GM23248 (cell line): Measurements from ENCODE around the gene TMEM116. TPM values are rescaled to one million over a fixed set of nuclear protein-coding genes. Genes with fewer than 3 reads are reported as not detected.
"Not testable (repeated sequence)": the region's sequence is repeated elsewhere in the genome, so short reads cannot be mapped to it uniquely, and the experiment has no call there.

ENCODE experiments used
- DNase-seq: peaks from one replicate; pipeline ENCODE4 v3.0.0-alpha.2; 2015
- H2AFZ ChIP-seq: fragments of 200-600 bp; sonication (generic); 2 replicates; pipeline ENCODE4 v1.6.1; 2016; ENCODE audit warnings: antibody characterized with exemption
- H3F3A ChIP-seq: fragments of 200-600 bp; sonication (generic); 2 replicates; pipeline ENCODE4 v1.6.1; 2016; ENCODE audit warnings: mild to moderate bottlenecking, antibody characterized with exemption, mixed run types; ENCODE audit not compliant: insufficient read depth
- H3K27ac ChIP-seq: fragments of 200-600 bp; sonication (generic); 2 replicates; pipeline ENCODE4 v1.5.1; 2016; ENCODE audit warnings: mild to moderate bottlenecking
- H3K27me3 ChIP-seq: fragments of 200-600 bp; sonication (generic); replicated peaks from 2 replicates; pipeline ENCODE4 v1.6.1; 2016; ENCODE audit warnings: mild to moderate bottlenecking; ENCODE audit not compliant: insufficient read depth
- H3K36me3 ChIP-seq: fragments of 200-600 bp; sonication (generic); 2 replicates; pipeline ENCODE4 v1.6.1; 2016; ENCODE audit warnings: low read depth, mild to moderate bottlenecking
- H3K4me1 ChIP-seq: fragments of 200-600 bp; sonication (generic); 2 replicates; pipeline ENCODE4 v1.6.1; 2016; ENCODE audit warnings: mild to moderate bottlenecking; ENCODE audit not compliant: insufficient read depth
- H3K4me2 ChIP-seq: fragments of 200-600 bp; sonication (generic); one replicate; pipeline ENCODE4 v1.6.1; 2016; ENCODE audit warnings: mild to moderate bottlenecking; ENCODE audit not compliant: unreplicated experiment
- H3K4me3 ChIP-seq: fragments of 200-600 bp; sonication (generic); 2 replicates; pipeline ENCODE4 v1.5.1; 2016; ENCODE audit warnings: mild to moderate bottlenecking
- H3K79me2 ChIP-seq: fragments of 200-600 bp; sonication (generic); 2 replicates; pipeline ENCODE4 v1.6.1; 2016; ENCODE audit warnings: mild to moderate bottlenecking; ENCODE audit not compliant: insufficient read depth
- H3K9ac ChIP-seq: fragments of 200-600 bp; sonication (generic); 2 replicates; pipeline ENCODE4 v1.6.1; 2016; ENCODE audit warnings: mild to moderate bottlenecking
- H3K9me2 ChIP-seq: fragments of 200-600 bp; sonication (generic); 2 replicates; pipeline ENCODE4 v1.6.1; 2016; ENCODE audit warnings: mixed run types, mild to moderate bottlenecking, moderate library complexity; ENCODE audit not compliant: insufficient read depth
- H3K9me3 ChIP-seq: fragments of 200-600 bp; sonication (generic); one replicate; pipeline ENCODE4 v1.6.1; 2017; ENCODE audit warnings: low read depth
- H4K20me1 ChIP-seq: fragments of 200-600 bp; sonication (generic); 2 replicates; pipeline ENCODE4 v1.6.0; 2016; ENCODE audit not compliant: insufficient read depth
- EZH2 ChIP-seq: fragments of 200-600 bp; sonication (generic); IDR thresholded peaks from 2 replicates; pipeline ENCODE4 v1.6.1; 2018; ENCODE audit warnings: antibody characterized with exemption, mild to moderate bottlenecking; ENCODE audit not compliant: insufficient read depth, poor library complexity, severe bottlenecking
- EZH2phosphoT487 ChIP-seq: fragments of 200-600 bp; sonication (generic); IDR thresholded peaks from 2 replicates; pipeline ENCODE4 v1.6.1; 2018; ENCODE audit warnings: antibody characterized with exemption, moderate library complexity, mild to moderate bottlenecking, low read depth; ENCODE audit not compliant: insufficient read depth
- WGBS, 2 experiments: methylation state at CpG; one replicate each; pipeline ENCODE4 v1.1.6; 2015 to 2017; ENCODE audit warnings: low lambda C conversion rate in 2 of 2, low coverage in 1 of 2; ENCODE audit errors: missing lambda C conversion rate in 2 of 2; 5-methylcytosine and 5-hydroxymethylcytosine counted together
- in situ Hi-C: fragments of 300-500 bp; cut with MboI; formaldehyde crosslinking; loops from 2 replicates; pipeline ENCODE4 v1.15.0; 2020
- polyA plus RNA-seq: library from polyadenylated mRNA; unstranded; fragments of >200 nt; fragmentation: Nextera tagmentation; extraction: Ambion mirVana; gene quantifications from 2 replicates; pipeline ENCODE4 v1.2.1, GENCODE V29; 2016
- total RNA-seq: library from RNA; depleted of rRNA; stranded (reverse); fragments of >200 nt; shearing (Covaris generic); gene quantifications from 2 replicates; pipeline ENCODE4 v1.2.3, GENCODE V29; 2014

The TMEM116 gene
- total and polyA plus RNA-seq, 2 experiments from 2014 or later, result 10.7 to 17.1 TPM

DNA sequence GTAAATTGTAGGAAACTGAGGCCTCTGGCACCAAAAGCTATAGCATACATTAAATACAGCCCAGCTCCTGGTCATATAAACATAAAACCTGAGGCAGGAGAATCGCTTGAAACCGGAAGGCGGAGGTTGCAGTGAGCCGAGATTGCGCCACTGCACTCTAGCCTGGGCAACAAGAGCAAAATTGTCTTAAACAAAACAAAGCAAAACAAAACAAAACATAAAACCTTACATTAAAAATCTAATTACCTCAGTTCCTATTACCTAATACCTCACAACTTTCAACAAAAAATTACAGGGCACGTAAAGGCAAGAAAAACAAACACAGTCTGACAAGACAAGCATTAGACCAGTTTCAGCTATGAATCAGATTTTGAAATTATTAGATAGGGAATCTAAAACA lies 36.7 kb downstream of the TMEM116 start:
- Histone ChIP-seq H3K9me3 (no peaks in the 10 kb centered on the region), H3K4me1 (no peaks in the 10 kb centered on the region), H3K36me3 (no peaks in the 10 kb centered on the region), H4K20me1 (no peaks in the 10 kb centered on the region), H3K27me3 (no peaks in the 10 kb centered on the region), H3F3A (no peaks in the 10 kb centered on the region), H2AFZ (no peak overlapping the region), H3K4me2 (no peak overlapping the region), H3K79me2 (no peaks in the 10 kb centered on the region), H3K4me3 (no peak overlapping the region), H3K27ac (no peak overlapping the region), H3K9ac (no peak overlapping the region), H3K9me2 (no peaks in the 10 kb centered on the region)
- no peak for DNase-seq
- 96 to 98% methylated on average over 6 of the region's 6 CpGs for WGBS, 2 experiments
- in situ Hi-C loops, result no loop called here
- no peak for TF ChIP-seq EZH2
- no peak for TF ChIP-seq EZH2phosphoT487

DNA sequence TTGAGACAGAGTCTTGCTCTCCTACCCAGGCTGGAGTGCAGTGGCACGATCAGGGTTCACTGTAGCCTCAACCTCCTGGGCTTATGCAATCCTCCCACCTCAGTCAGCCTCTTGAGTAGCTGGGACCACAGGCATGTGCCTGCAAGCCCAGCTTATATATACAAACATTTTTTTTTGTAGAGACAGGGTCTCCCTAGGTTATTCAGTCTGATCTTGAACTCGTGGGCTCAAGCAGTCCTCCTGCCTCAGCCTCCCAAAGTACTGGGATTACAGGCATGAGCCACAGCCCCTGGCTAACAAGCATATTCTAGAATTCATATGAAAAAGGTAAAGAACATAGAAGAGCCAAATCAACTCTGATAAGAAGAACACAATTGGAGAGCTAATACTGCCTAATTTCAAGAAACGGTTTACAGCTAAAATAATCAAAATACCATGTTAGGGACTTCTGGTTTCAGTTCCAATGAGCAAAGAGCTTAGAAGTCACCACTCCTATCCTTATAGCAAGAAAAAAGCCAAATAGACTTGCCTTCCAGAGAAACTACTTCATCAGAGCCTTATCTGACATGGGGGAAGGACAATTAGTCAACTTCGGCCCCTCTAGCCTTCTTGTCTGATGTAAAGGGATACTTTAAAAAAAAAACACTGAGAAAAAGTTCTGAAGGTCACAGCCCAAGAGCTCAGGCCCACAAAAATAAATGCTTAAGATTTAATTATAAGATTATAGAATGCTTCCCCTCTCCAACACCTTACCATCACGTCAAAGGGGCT lies 37.6 kb downstream of the TMEM116 start:
- WGBS, 2 experiments, result 81 to 88% methylated on average over 5 of the region's 5 CpGs
- no peak for DNase-seq
- H3K9me3 ChIP-seq, result peaks cover 3% of the 10 kb centered on the region

DNA sequence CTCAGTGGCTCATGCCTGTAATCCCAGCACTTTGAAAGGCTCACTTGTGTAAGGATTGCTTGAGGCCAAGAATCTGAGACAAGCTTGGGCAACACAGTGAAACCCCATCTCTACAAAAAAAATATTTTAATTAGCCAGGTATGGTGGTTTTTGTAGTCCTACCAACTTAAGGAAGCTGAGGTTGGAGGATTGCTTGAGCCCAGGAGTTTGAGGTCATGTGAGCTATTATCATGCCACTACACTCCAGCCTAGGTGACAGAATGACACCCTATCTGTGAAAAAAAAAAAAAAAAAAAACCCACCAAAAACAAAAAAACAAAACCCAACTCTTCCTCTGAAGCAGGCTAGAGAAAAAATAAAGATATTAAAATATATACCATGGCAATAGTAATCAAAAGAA lies 41.2 kb downstream of the TMEM116 start:
- Histone ChIP-seq H3K4me3 (no peak overlapping the region), H3F3A (no peaks in the 10 kb centered on the region), H3K27ac (no peak overlapping the region), H3K36me3 (no peaks in the 10 kb centered on the region), H3K27me3 (no peaks in the 10 kb centered on the region), H3K9me2 (no peaks in the 10 kb centered on the region), H2AFZ (no peak overlapping the region), H3K4me2 (no peak overlapping the region), H3K9ac (no peak overlapping the region), H3K79me2 (no peaks in the 10 kb centered on the region), H3K9me3 (peaks cover 3% of the 10 kb centered on the region), H4K20me1 (no peaks in the 10 kb centered on the region), H3K4me1 (no peaks in the 10 kb centered on the region)
- DNase-seq, result no peak
- TF ChIP-seq EZH2phosphoT487, result no peak
- in situ Hi-C loops, result no loop called here

More for the DNA sequence above, 37.6 kb downstream of the TMEM116 start:
- in situ Hi-C loops, result no loop called here
- Histone ChIP-seq H2AFZ (no peak overlapping the region), H3F3A (no peaks in the 10 kb centered on the region), H3K4me1 (no peaks in the 10 kb centered on the region), H3K27ac (no peak overlapping the region), H3K4me2 (no peak overlapping the region), H3K27me3 (no peaks in the 10 kb centered on the region), H3K9me2 (no peaks in the 10 kb centered on the region), H3K9ac (no peak overlapping the region), H3K36me3 (no peaks in the 10 kb centered on the region), H3K79me2 (no peaks in the 10 kb centered on the region), H4K20me1 (no peaks in the 10 kb centered on the region), H3K4me3 (no peak overlapping the region)
- no peak for TF ChIP-seq EZH2phosphoT487
- TF ChIP-seq EZH2, result no peak

DNA sequence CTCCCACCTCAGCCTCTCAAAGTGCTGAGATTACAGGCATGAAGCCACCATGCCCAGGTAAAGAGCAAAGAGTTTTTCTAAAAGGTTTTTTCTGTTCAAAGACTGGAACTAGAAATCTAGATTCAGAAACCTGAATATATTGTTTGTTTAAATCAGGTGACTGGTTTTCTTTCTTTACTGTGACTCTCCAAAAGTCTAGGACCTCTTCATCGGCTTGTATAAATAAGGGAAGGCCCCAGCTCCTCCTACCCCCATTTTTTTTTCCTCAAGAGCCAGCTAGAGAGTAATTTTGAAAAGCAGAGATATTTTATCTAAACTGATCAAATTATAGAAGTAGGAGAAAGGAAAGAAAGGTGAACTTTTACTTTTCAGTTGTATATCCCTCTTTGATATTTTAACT lies 48.0 kb downstream of the TMEM116 start:
- Histone ChIP-seq H3K79me2 (no peaks in the 10 kb centered on the region), H3K4me1 (no peaks in the 10 kb centered on the region), H2AFZ (no peak overlapping the region), H3K4me3 (no peak overlapping the region), H3K36me3 (no peaks in the 10 kb centered on the region), H3K9me2 (no peaks in the 10 kb centered on the region), H3K9me3 (no peaks in the 10 kb centered on the region), H3K27me3 (no peaks in the 10 kb centered on the region), H4K20me1 (no peaks in the 10 kb centered on the region), H3K4me2 (no peak overlapping the region), H3K9ac (no peak overlapping the region), H3K27ac (no peak overlapping the region), H3F3A (no peaks in the 10 kb centered on the region)
- TF ChIP-seq EZH2, result no peak
- no peak for TF ChIP-seq EZH2phosphoT487
- no peak for DNase-seq
- WGBS, 2 experiments, result 67 to 70% methylated on average over 1 of the region's 1 CpG
- in situ Hi-C loops, result no loop called here

DNA sequence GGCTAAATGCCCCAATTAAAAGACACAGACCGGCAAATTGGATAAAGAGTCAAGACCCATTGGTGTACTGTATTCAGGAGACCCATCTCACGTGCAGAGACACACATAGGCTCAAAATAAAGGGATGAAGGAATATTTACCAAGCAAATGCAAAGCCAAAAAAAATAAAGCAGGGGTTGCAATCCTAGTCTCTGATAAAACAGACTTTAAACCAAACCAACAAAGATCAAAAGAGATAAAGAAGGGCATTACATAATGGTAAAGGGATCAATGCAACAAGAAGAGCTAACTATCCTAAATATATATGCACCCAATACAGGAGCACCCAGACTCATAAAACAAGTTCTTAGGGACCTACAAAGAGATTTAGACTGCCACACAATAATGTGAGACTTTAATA lies 53.4 kb downstream of the TMEM116 start:
- not testable (repeated sequence) for H2AFZ ChIP-seq
- WGBS, 2 experiments, result 86 to 90% methylated on average over 2 of the region's 2 CpGs

DNA sequence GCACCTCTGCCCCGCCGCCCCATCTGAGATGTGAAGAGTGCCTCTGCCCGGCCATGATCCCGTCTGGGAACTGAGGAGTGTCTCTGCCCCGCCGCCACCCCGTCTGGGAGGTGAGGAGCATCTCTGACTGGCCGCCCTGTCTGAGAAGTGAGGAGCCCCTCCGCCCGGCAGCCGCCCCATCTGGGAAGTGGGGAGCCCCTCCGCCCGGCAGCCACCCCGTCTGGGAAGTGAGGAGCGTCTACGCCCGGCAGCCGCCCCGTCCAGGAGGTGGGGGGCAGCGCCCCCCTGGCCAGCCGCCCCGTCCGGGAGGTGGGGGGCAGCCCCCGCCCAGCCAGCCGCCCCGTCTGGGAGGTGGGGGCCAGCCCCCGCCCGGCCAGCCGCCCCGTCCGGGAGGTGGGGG lies 55.7 kb downstream of the TMEM116 start:
- in situ Hi-C loops, H4K20me1 ChIP-seq, H3K36me3 ChIP-seq, H3K9me3 ChIP-seq, H3K9ac ChIP-seq, H3K4me1 ChIP-seq, DNase-seq, H3K27me3 ChIP-seq, H3F3A ChIP-seq, H3K9me2 ChIP-seq, H3K4me2 ChIP-seq, H3K27ac ChIP-seq, H3K4me3 ChIP-seq, H3K79me2 ChIP-seq, H2AFZ ChIP-seq: not testable (repeated sequence)
- 94% methylated on average over 10 to 31 of the region's 31 CpGs for WGBS, 2 experiments

More for the DNA sequence above, 53.4 kb downstream of the TMEM116 start:
- H4K20me1 ChIP-seq, H3K9ac ChIP-seq, DNase-seq, H3K36me3 ChIP-seq, H3K27me3 ChIP-seq, H3K79me2 ChIP-seq, H3K4me3 ChIP-seq, H3K9me2 ChIP-seq, H3F3A ChIP-seq, in situ Hi-C loops, H3K4me2 ChIP-seq, H3K27ac ChIP-seq, H3K4me1 ChIP-seq, H3K9me3 ChIP-seq: not testable (repeated sequence)
